ENCODE results near the gene COL20A1.

The COL20A1 gene

GRCh38 chr20:63352811-63353221 lies 59.8 kb downstream of the COL20A1 start:
- TF ChIP-seq CTCF (IDR thresholded peaks at IDR 0.05): no peak
- no peak overlapping the region for H3K27ac ChIP-seq

- no peak overlapping the region for H3K27ac ChIP-seq
- no peak for TF ChIP-seq CTCF (IDR thresholded peaks at IDR 0.05)
- TF ChIP-seq ZFX (IDR thresholded peaks at IDR 0.05; ENCODE audit: borderline replicate concordance): no peak
Measured at GRCh38 chr20:63354636-63355350, 61.8 kb downstream of the COL20A1 start.

- TF ChIP-seq CTCF (IDR thresholded peaks at IDR 0.05): no peak
- TF ChIP-seq ZFX (IDR thresholded peaks at IDR 0.05; ENCODE audit: borderline replicate concordance): no peak
- no peak overlapping the region for H3K27ac ChIP-seq
Measured at GRCh38 chr20:63355781-63356295, 62.9 kb downstream of the COL20A1 start.

- no peak for TF ChIP-seq ZFX (IDR thresholded peaks at IDR 0.05; ENCODE audit: borderline replicate concordance)
- TF ChIP-seq CTCF (IDR thresholded peaks at IDR 0.05): no peak
Measured at GRCh38 chr20:63356511-63356910, 63.5 kb downstream of the COL20A1 start.

GRCh38 chr20:63356931-63357879 lies 64.2 kb downstream of the COL20A1 start:
- TF ChIP-seq CTCF (IDR thresholded peaks at IDR 0.05) (no peak), ZFX (IDR thresholded peaks at IDR 0.05; ENCODE audit: borderline replicate concordance) (no peak)
- no peak overlapping the region for H3K27ac ChIP-seq

More at GRCh38 chr20:63356511-63356910, 63.5 kb downstream of the COL20A1 start:
- no peak overlapping the region for H3K27ac ChIP-seq

- no peak for TF ChIP-seq CTCF (IDR thresholded peaks at IDR 0.05)
- no peak for TF ChIP-seq ZFX (IDR thresholded peaks at IDR 0.05; ENCODE audit: borderline replicate concordance)
- H3K27ac ChIP-seq: no peak overlapping the region
Measured at GRCh38 chr20:63357921-63358905, 65.2 kb downstream of the COL20A1 start.

All from 22Rv1 (cell line).